ENCODE measurements around the gene HSD17B8.
"Not testable (repeated sequence)": the region's sequence is repeated elsewhere in the genome, so short reads cannot be mapped to it uniquely, and the experiment has no call there.

Gene HSD17B8

GRCh38 chr6:33207552-33208090, 3.2 kb downstream of the HSD17B8 start:
- DNase-seq, result no peak

GRCh38 chr6:33208091-33208967, 3.9 kb downstream of the HSD17B8 start, which contains the start of gene RING1:
Gene RING1, plus strand, starts transcription at chr6:33208500. Its CDS starts 323 bp downstream, at chr6:33208823.
- peak; percentile 66 to 74 for DNase-seq

- DNase-seq, result no peak
Observed at GRCh38 chr6:33209856-33210255, 5.4 kb downstream of the HSD17B8 start.

GRCh38 chr6:33211136-33211535, 6.7 kb downstream of the HSD17B8 start:
- DNase-seq, result no peak

GRCh38 chr6:33211666-33212422, 7.4 kb downstream of the HSD17B8 start:
- no peak for DNase-seq

GRCh38 chr6:33212857-33213165, 8.4 kb downstream of the HSD17B8 start:
- no peak for DNase-seq

- peak in 1 of 2 donors; percentile 70 for DNase-seq
Observed at GRCh38 chr6:33213166-33213988, 8.9 kb downstream of the HSD17B8 start.

GRCh38 chr6:33213989-33214335, 9.5 kb downstream of the HSD17B8 start:
- DNase-seq, result no peak

GRCh38 chr6:33215271-33216116, 11.0 kb downstream of the HSD17B8 start:
- no peak for DNase-seq

GRCh38 chr6:33216117-33216649, 11.7 kb downstream of the HSD17B8 start:
- DNase-seq, result no peak

GRCh38 chr6:33217246-33217645, 12.8 kb downstream of the HSD17B8 start:
- no peak for DNase-seq

GRCh38 chr6:33217681-33218080, 13.2 kb downstream of the HSD17B8 start:
- DNase-seq, result no peak

- DNase-seq, result not testable (repeated sequence)
Observed at GRCh38 chr6:33226503-33227120, 22.2 kb downstream of the HSD17B8 start.

GRCh38 chr6:33235221-33235634, 30.8 kb downstream of the HSD17B8 start:
- no peak for DNase-seq

- DNase-seq, result no peak
Observed at GRCh38 chr6:33236328-33236727, 31.9 kb downstream of the HSD17B8 start.

GRCh38 chr6:33236852-33237251, 32.4 kb downstream of the HSD17B8 start:
- DNase-seq, result no peak

- DNase-seq, result no peak
Observed at GRCh38 chr6:33237741-33238140, 33.3 kb downstream of the HSD17B8 start.

GRCh38 chr6:33241968-33242367, 37.5 kb downstream of the HSD17B8 start:
- DNase-seq, result no peak

GRCh38 chr6:33243476-33243875, 39.0 kb downstream of the HSD17B8 start:
- DNase-seq, result no peak

- peak; percentile 66 to 83 for DNase-seq
Observed at GRCh38 chr6:33247977-33248642, 43.7 kb downstream of the HSD17B8 start.

GRCh38 chr6:33248643-33248931, 44.1 kb downstream of the HSD17B8 start:
- no peak for DNase-seq
